ENCODE measurements around the gene PTPN1. TPM values are rescaled to one million over a fixed set of nuclear protein-coding genes. Genes with fewer than 3 reads are reported as not detected.

The PTPN1 gene
- total RNA-seq, 3 donors from 2014 or later (not counting 1 experiment from before 2014, with no cell fraction given), result 52.9 to 64.5 (median 58.3) TPM

- ATAC-seq (no peak), DNase-seq (no peak)
- Mint-ChIP-seq H3K9me3 (no peaks in the 10 kb centered on the region), H3K4me3 (no peak overlapping the region), H3K27me3 (ENCODE audit: low read depth in 2 of 2) (peaks cover 0 to 9% of the 10 kb centered on the region in 2 donors), H3K4me1 (peaks cover 0 to 7% of the 10 kb centered on the region in 2 donors), H3K27ac (no peak overlapping the region), H3K36me3 (no peaks in the 10 kb centered on the region)
- TF ChIP-seq CTCF (IDR thresholded peaks at IDR 0.05), result no peak
- intact Hi-C loops (cut with micrococcal nuclease), result no loop called here
- Histone ChIP-seq H3K4me1 (ENCODE audit: control insufficient read depth, insufficient read depth, low read length) (no peaks in the 10 kb centered on the region), H3K27ac (ENCODE audit: low read length) (no peak overlapping the region), H3K27me3 (ENCODE audit: control insufficient read depth, insufficient read depth, low read length) (no peaks in the 10 kb centered on the region), H3K9me3 (ENCODE audit: control insufficient read depth, insufficient read depth, low read length) (no peaks in the 10 kb centered on the region), H3K36me3 (ENCODE audit: control insufficient read depth, insufficient read depth, low read length) (no peaks in the 10 kb centered on the region), H3K4me3 (ENCODE audit: low read length) (no peak overlapping the region)
- 79% methylated on average over 4 of the region's 5 CpGs for WGBS (ENCODE audit: insufficient coverage)
Observed at GRCh38 chr20:50496773-50497385, 13.3 kb upstream of the PTPN1 start.

GRCh38 chr20:50498071-50498776 is 12.0 kb upstream of the PTPN1 start:
- H3K27ac ChIP-seq (ENCODE audit: low read length), result no peak overlapping the region
- 77% methylated on average over 5 of the region's 5 CpGs for WGBS (ENCODE audit: insufficient coverage)
- no peak for DNase-seq
- H3K9me3 ChIP-seq (ENCODE audit: control insufficient read depth, insufficient read depth, low read length), result no peaks in the 10 kb centered on the region
- intact Hi-C loops (cut with micrococcal nuclease), result no loop called here
- H3K4me3 Mint-ChIP-seq, result no peak overlapping the region
- ATAC-seq, result peak in 1 of 3 donors; percentile 28
- H3K4me3 ChIP-seq (ENCODE audit: low read length), result no peak overlapping the region
- no peak for TF ChIP-seq CTCF (IDR thresholded peaks at IDR 0.05)
- no peaks in the 10 kb centered on the region for H3K36me3 ChIP-seq (ENCODE audit: control insufficient read depth, insufficient read depth, low read length)
- H3K36me3 Mint-ChIP-seq, result no peaks in the 10 kb centered on the region
- no peaks in the 10 kb centered on the region for H3K27me3 ChIP-seq (ENCODE audit: control insufficient read depth, insufficient read depth, low read length)
- H3K9me3 Mint-ChIP-seq, result no peaks in the 10 kb centered on the region
- peaks cover 0 to 7% of the 10 kb centered on the region in 2 donors for H3K4me1 Mint-ChIP-seq
- H3K27me3 Mint-ChIP-seq (ENCODE audit: low read depth in 2 of 2), result peaks cover 0 to 5% of the 10 kb centered on the region in 2 donors
- no peaks in the 10 kb centered on the region for H3K4me1 ChIP-seq (ENCODE audit: control insufficient read depth, insufficient read depth, low read length)
- H3K27ac Mint-ChIP-seq, result peak overlapping the region in 1 of 2 donors; percentile 62

- Histone ChIP-seq H3K4me1 (ENCODE audit: control insufficient read depth, insufficient read depth, low read length) (no peaks in the 10 kb centered on the region), H3K27ac (ENCODE audit: low read length) (no peak overlapping the region), H3K36me3 (ENCODE audit: control insufficient read depth, insufficient read depth, low read length) (no peaks in the 10 kb centered on the region), H3K9me3 (ENCODE audit: control insufficient read depth, insufficient read depth, low read length) (no peaks in the 10 kb centered on the region), H3K4me3 (ENCODE audit: low read length) (no peak overlapping the region), H3K27me3 (ENCODE audit: control insufficient read depth, insufficient read depth, low read length) (no peaks in the 10 kb centered on the region)
- Mint-ChIP-seq H3K9me3 (no peaks in the 10 kb centered on the region), H3K27ac (no peak overlapping the region), H3K4me1 (peaks cover 0 to 7% of the 10 kb centered on the region in 2 donors), H3K36me3 (no peaks in the 10 kb centered on the region), H3K4me3 (no peak overlapping the region), H3K27me3 (ENCODE audit: low read depth in 2 of 2) (no peaks in the 10 kb centered on the region)
- intact Hi-C loops (cut with micrococcal nuclease), result no loop called here
- ATAC-seq (no peak), DNase-seq (no peak)
- WGBS (ENCODE audit: insufficient coverage), result 93% methylated on average over 3 of the region's 3 CpGs
- TF ChIP-seq CTCF (IDR thresholded peaks at IDR 0.05), result no peak
Observed at GRCh38 chr20:50499938-50500337, 10.2 kb upstream of the PTPN1 start.

Data from natural killer cell (primary cell).